CD4-positive, alpha-beta T cell (primary cell): ENCODE data around the gene XBP1. TPM values are rescaled to one million over a fixed set of nuclear protein-coding genes. Genes with fewer than 3 reads are reported as not detected.

Source experiments
- ATAC-seq: fragments of 200-7000 bp; cut with Tn5 transposase; one replicate; pipeline ENCODE4 v1.10.0; 2022; ENCODE audit warnings: mild to moderate bottlenecking; ENCODE audit not compliant: poor library complexity
- CTCF ChIA-PET: fragments of 350-600 bp; sonication (Branson Sonifier 250); formaldehyde crosslinking; loops from one replicate; lab custom pipeline; 2021; ENCODE audit warnings: antibody characterized with exemption, inconsistent platforms; lab: Charles Lee
- POLR2A ChIA-PET: fragments of 350-600 bp; sonication (Branson Sonifier 250); formaldehyde crosslinking; loops from one replicate; lab custom pipeline; 2021; ENCODE audit warnings: antibody characterized with exemption, inconsistent platforms; lab: Charles Lee
- DNase-seq, 14 experiments: peaks; one replicate each; pipeline ENCODE4 v3.0.0-alpha.2; 2013 to 2020; ENCODE audit warnings: mixed read lengths in 2 of 14
- H3K27ac ChIP-seq, 2 donors: one replicate each; pipeline versions ENCODE4 v1.5.1 to v1.7.0; 2013; ENCODE audit warnings: low read length in 2 of 2, low read depth in 1 of 2, mild to moderate bottlenecking in 1 of 2
- H3K27me3 ChIP-seq, 2 experiments: 1 replicate in 1 of 2; 2 replicates in 1 of 2; pipeline versions ENCODE4 v1.6.1 to v1.7.0; 2013; ENCODE audit warnings: low read length in 2 of 2, control low read depth in 1 of 2, mild to moderate bottlenecking in 1 of 2, moderate library complexity in 1 of 2; ENCODE audit not compliant: insufficient read depth in 2 of 2, control insufficient read depth in 1 of 2
- H3K36me3 ChIP-seq: one replicate; pipeline ENCODE4 v1.6.1; 2013; ENCODE audit warnings: low read length, control low read depth; ENCODE audit not compliant: insufficient read depth
- H3K4me1 ChIP-seq: one replicate; pipeline ENCODE4 v1.6.1; 2013; ENCODE audit warnings: low read length, control low read depth; ENCODE audit not compliant: insufficient read depth
- H3K4me3 ChIP-seq: one replicate; pipeline ENCODE4 v1.5.1; 2013; ENCODE audit warnings: mild to moderate bottlenecking, low read length, moderate library complexity
- H3K9me3 ChIP-seq, 2 experiments: 1 replicate in 1 of 2; 2 replicates in 1 of 2; pipeline versions ENCODE4 v1.6.1 to v1.7.0; 2013; ENCODE audit warnings: low read length in 2 of 2, mild to moderate bottlenecking in 2 of 2, control low read depth in 1 of 2, moderate library complexity in 1 of 2; ENCODE audit not compliant: control insufficient read depth in 1 of 2, insufficient read depth in 1 of 2
- H3K27ac Mint-ChIP-seq: one replicate; pipeline ENCODE4 v1.8.0; 2020; ENCODE audit warnings: mixed read lengths
- H3K27me3 Mint-ChIP-seq: one replicate; pipeline ENCODE4 v1.8.0; 2021; ENCODE audit warnings: mixed read lengths
- H3K36me3 Mint-ChIP-seq: one replicate; pipeline ENCODE4 v1.8.0; 2021; ENCODE audit warnings: low read depth, mixed read lengths
- H3K4me1 Mint-ChIP-seq: one replicate; pipeline ENCODE4 v1.8.0; 2021; ENCODE audit warnings: low read depth, mixed read lengths
- H3K4me3 Mint-ChIP-seq: one replicate; pipeline ENCODE4 v1.8.0; 2020; ENCODE audit warnings: mild to moderate bottlenecking, mixed read lengths
- H3K9me3 Mint-ChIP-seq: one replicate; pipeline ENCODE4 v1.8.0; 2020; ENCODE audit warnings: mixed read lengths
- CTCF ChIP-seq: fragments of 200-600 bp; IDR thresholded peaks from one replicate; pipeline ENCODE4 v1.8.0; 2022; ENCODE audit warnings: antibody characterized with exemption, mild to moderate bottlenecking
- intact Hi-C, 2 experiments: fragments of 100-400 bp; cut with DNase I in 1 of 2; cut with micrococcal nuclease in 1 of 2; formaldehyde crosslinking; loops; one replicate each; pipeline versions ENCODE4 v1.15.1 to v1.9.0; 2023 to 2025; cut with DNase I, micrococcal nuclease
- total RNA-seq, 174 experiments: library from RNA in 2 of 174; stranded (reverse) in 2 of 174; gene quantifications; one replicate each; pipeline ENCODE4 v1.2.3 and lab custom pipeline; 2021 to 2026

The XBP1 gene
- total RNA-seq, 2 experiments from 2014 or later = 180 to 190 TPM

- no peaks in the 10 kb centered on the region for H3K27me3 Mint-ChIP-seq
- H3K9me3 Mint-ChIP-seq = no peaks in the 10 kb centered on the region
- no peak overlapping the region for H3K27ac ChIP-seq
- no peak for ATAC-seq
- peaks cover 20% of the 10 kb centered on the region for H3K4me1 Mint-ChIP-seq
- DNase-seq = no peak
- TF ChIP-seq CTCF = no peak
- no peak overlapping the region for H3K4me3 ChIP-seq
- intact Hi-C loops = no loop called here
- ChIA-PET POLR2A (interaction anchor here (0.9 to 3.3 kb wide), 4 partner anchors 11 to 28 kb away, joined by 3 to 14 read pairs (median 4); partner anchors contain the start of gene XBP1), CTCF (interaction anchor here (0.7 to 1.6 kb wide), 2 partner anchors 11 to 71 kb away, joined by 3 to 4 read pairs; no protein-coding TSS in a partner anchor)
- H3K27ac Mint-ChIP-seq = no peak overlapping the region
- peaks cover 82% of the 10 kb centered on the region for H3K36me3 Mint-ChIP-seq
- no peaks in the 10 kb centered on the region for H3K27me3 ChIP-seq
- no peaks in the 10 kb centered on the region for H3K4me1 ChIP-seq
- H3K9me3 ChIP-seq = no peaks in the 10 kb centered on the region
- no peak overlapping the region for H3K4me3 Mint-ChIP-seq
- peaks cover 72% of the 10 kb centered on the region for H3K36me3 ChIP-seq
Measured at GRCh38 chr22:28783786-28784671, 16.3 kb downstream of the XBP1 start.

- Mint-ChIP-seq H3K27me3 (no peaks in the 10 kb centered on the region), H3K4me3 (no peak overlapping the region), H3K27ac (peak overlapping the region; percentile 54), H3K9me3 (no peaks in the 10 kb centered on the region), H3K4me1 (peaks cover 28% of the 10 kb centered on the region), H3K36me3 (peaks cover 66% of the 10 kb centered on the region)
- ChIA-PET POLR2A (interaction anchor here (2.6 kb wide), 1 partner anchor 19 kb away, joined by 13 read pairs; the partner anchor contains the start of gene XBP1), CTCF (interaction anchor here (0.7 to 0.9 kb wide), 2 partner anchors 49 to 102 kb away, joined by 3 read pairs; partner anchors contain the start of gene ZNRF3)
- H3K4me3 ChIP-seq = no peak overlapping the region
- peaks cover 7% of the 10 kb centered on the region for H3K4me1 ChIP-seq
- no peaks in the 10 kb centered on the region for H3K9me3 ChIP-seq
- intact Hi-C loops = loop anchor here in 1 of 2 experiments (2.0 kb wide), 1 partner anchor 179 kb away; no protein-coding TSS in a partner anchor
- H3K36me3 ChIP-seq = peaks cover 61% of the 10 kb centered on the region
- H3K27me3 ChIP-seq = no peaks in the 10 kb centered on the region
- no peak for DNase-seq
- ATAC-seq = no peak
- H3K27ac ChIP-seq = no peak overlapping the region
- TF ChIP-seq CTCF = no peak
Measured at GRCh38 chr22:28780296-28780695, 20.1 kb downstream of the XBP1 start.

- H3K36me3 Mint-ChIP-seq = peaks cover 66% of the 10 kb centered on the region
- no peak overlapping the region for H3K27ac Mint-ChIP-seq
- no peaks in the 10 kb centered on the region for H3K9me3 Mint-ChIP-seq
- H3K4me3 ChIP-seq = no peak overlapping the region
- H3K36me3 ChIP-seq = peaks cover 56% of the 10 kb centered on the region
- no peak for TF ChIP-seq CTCF
- ChIA-PET POLR2A (interaction anchor here (2.6 kb wide), 1 partner anchor 20 kb away, joined by 13 read pairs; the partner anchor contains the start of gene XBP1), CTCF (interaction anchor here (0.7 to 0.8 kb wide), 2 partner anchors 8 to 50 kb away, joined by 3 read pairs; no protein-coding TSS in a partner anchor)
- peaks cover 31% of the 10 kb centered on the region for H3K4me1 Mint-ChIP-seq
- H3K4me3 Mint-ChIP-seq = no peak overlapping the region
- ATAC-seq (no peak), DNase-seq (no peak)
- H3K27me3 ChIP-seq = no peaks in the 10 kb centered on the region
- H3K4me1 ChIP-seq = peaks cover 10% of the 10 kb centered on the region
- H3K27me3 Mint-ChIP-seq = no peaks in the 10 kb centered on the region
- H3K9me3 ChIP-seq = no peaks in the 10 kb centered on the region
- intact Hi-C loops = loop anchor here in 1 of 2 experiments (2.0 to 10.0 kb wide), 2 partner anchors 179 to 865 kb away; partner anchors contain the start of gene PITPNB
- H3K27ac ChIP-seq = no peak overlapping the region
Measured at GRCh38 chr22:28779833-28780232, 20.5 kb downstream of the XBP1 start.
